ENCODE results near the gene KIF3C.

- no peak for TF ChIP-seq CTCF (conservative IDR thresholded peaks at IDR 0.05; ENCODE audit: low read depth, low read length)
- no peak for TF ChIP-seq RFX5 (IDR thresholded peaks at IDR 0.05; ENCODE audit: low read depth, low read length)
- TF ChIP-seq RAD21 (IDR thresholded peaks at IDR 0.05; ENCODE audit: low read length) = no peak
- no peak for TF ChIP-seq MAFK (IDR thresholded peaks at IDR 0.05; ENCODE audit: low read depth, low read length)
- TF ChIP-seq CHD1 (IDR thresholded peaks at IDR 0.05; ENCODE audit: low read depth, low read length) = no peak
- TF ChIP-seq POLR2A (IDR thresholded peaks at IDR 0.05; ENCODE audit: low read depth, low read length) = no peak
- no peak for TF ChIP-seq FOS (IDR thresholded peaks at IDR 0.05; ENCODE audit: low read depth, low read length)
- TF ChIP-seq MXI1 (IDR thresholded peaks at IDR 0.05; ENCODE audit: borderline replicate concordance, low read depth, low read length) = no peak
- no peak for TF ChIP-seq ELK1 (IDR thresholded peaks at IDR 0.05; ENCODE audit: borderline replicate concordance, low read depth, low read length)
- no peak for TF ChIP-seq SMC3 (IDR thresholded peaks at IDR 0.05; ENCODE audit: low read depth, low read length)
- TF ChIP-seq NFE2L2 (IDR thresholded peaks at IDR 0.05; ENCODE audit: low read depth, low read length) = no peak
- TF ChIP-seq RCOR1 (IDR thresholded peaks at IDR 0.05; ENCODE audit: insufficient replicate concordance, low read length) = no peak
Measured at GRCh38 chr2:25928668-25929067, 53.6 kb downstream of the KIF3C start.

Data from IMR-90 (cell line).